Measurements from ENCODE around the gene C20orf96.

C20orf96 gene

DNA sequence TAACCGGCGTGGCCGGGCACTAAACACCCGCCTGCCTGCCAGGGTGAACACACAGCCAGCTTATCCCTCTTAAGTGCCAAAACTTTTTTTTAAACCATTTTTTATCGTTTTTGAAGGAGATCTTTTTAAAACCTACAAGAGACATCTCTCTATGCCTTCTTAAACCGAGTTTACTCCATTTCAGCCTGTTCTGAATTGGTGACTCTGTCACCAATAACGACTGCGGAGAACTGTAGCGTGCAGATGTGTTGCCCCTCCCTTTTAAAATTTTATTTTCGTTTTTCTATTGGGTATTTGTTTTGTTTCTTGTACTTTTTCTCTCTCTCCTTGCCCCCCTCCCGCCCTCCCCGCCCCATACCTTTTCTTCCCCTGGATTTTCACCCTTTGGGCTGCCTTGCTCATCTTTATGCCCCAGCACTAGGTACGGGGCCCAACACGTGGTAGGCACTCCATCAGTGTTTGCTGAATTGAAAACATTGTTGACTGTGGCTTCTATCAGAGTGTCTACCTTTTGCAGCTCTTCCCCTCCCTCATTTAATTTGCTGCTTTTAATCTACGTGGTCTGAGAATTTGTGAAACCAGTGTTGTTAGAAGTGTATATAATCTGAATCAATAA is 8.3 kb upstream of the C20orf96 start:
- Mint-ChIP-seq H3K36me3 (peaks cover 8% of the 10 kb centered on the region), H3K27me3 (no peaks in the 10 kb centered on the region), H3K9me3 (no peaks in the 10 kb centered on the region), H3K27ac (peak overlapping the region; percentile 97), H3K4me1 (peaks cover 39% of the 10 kb centered on the region), H3K4me3 (peak overlapping the region; percentile 91)

DNA sequence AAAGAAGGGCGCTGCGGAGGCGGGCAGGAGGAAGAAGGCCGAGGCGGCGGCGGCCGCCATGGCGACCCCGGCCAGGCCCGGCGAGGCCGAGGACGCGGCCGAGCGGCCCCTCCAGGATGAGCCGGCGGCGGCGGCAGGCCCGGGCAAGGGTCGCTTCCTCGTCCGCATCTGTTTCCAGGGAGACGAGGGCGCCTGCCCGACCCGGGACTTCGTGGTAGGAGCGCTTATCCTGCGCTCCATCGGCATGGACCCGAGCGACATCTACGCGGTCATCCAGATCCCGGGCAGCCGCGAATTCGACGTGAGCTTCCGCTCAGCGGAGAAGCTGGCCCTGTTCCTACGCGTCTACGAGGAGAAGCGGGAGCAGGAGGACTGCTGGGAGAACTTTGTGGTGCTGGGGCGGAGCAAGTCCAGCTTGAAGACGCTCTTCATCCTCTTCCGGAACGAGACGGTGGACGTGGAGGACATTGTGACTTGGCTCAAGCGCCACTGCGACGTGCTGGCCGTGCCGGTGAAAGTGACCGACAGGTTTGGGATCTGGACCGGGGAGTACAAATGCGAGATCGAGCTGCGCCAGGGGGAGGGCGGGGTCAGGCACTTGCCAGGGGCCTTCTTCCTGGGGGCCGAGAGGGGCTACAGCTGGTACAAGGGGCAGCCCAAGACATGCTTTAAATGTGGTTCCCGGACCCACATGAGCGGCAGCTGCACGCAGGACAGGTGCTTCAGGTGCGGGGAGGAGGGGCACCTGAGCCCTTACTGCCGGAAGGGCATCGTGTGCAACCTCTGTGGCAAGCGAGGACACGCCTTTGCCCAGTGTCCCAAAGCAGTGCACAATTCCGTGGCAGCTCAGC is 7.6 kb upstream of the C20orf96 start:
- H3K36me3 Mint-ChIP-seq: peaks cover 8% of the 10 kb centered on the region

DNA sequence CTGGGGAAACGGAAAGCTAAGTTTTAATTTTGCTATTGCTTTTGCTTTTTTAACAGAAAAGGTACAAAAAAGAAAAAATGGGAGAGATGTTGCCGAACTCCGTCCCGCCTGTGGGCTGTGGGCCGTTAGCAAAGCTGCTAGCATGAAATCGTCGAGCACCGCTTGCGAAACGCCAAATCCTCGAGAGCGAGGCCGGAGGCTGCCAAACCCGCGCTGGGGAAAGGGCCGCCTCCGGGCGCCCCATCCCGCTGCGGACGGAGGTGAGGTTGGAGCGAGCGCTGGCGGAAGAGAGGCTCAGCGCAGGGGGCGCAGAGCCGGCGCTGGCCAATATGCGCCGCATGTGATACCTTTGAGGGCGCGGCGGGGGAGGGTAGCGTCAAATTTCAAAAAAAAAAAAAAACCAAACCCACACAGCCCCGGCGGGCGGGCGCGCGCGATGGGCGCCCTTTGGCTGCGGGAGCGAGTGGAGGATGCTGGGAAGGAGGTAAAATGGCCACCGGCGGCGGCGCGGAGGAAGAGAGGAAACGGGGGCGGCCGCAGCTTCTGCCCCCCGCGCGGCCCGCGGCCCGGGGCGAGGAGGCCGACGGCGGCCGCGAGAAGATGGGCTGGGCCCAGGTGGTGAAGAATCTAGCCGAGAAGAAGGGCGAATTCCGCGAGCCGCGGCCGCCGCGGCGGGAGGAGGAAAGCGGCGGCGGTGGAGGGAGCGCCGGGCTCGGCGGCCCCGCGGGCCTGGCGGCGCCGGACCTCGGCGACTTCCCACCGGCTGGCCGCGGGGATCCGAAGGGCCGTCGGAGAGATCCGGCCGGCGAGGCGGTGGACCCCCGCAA is 6.8 kb upstream of the C20orf96 start, which contains the start of gene ZCCHC3:
TSS of gene ZCCHC3 (plus strand) at position 473 of the 827 bp plus-strand sequence. CDS start at position 490, 17 bp downstream.
- Mint-ChIP-seq H3K27ac (peak within 1 kb of the TSS; percentile 100), H3K27me3 (no peaks in the 10 kb centered on the region), H3K4me1 (peaks cover 37% of the 10 kb centered on the region), H3K4me3 (peak within 1 kb of the TSS; percentile 99), H3K9me3 (no peaks in the 10 kb centered on the region), H3K36me3 (peaks cover 8% of the 10 kb centered on the region)

More for the DNA sequence above, 7.6 kb upstream of the C20orf96 start:
- Mint-ChIP-seq H3K27ac (peak overlapping the region; percentile 97), H3K4me3 (peak overlapping the region; percentile 91), H3K4me1 (peaks cover 39% of the 10 kb centered on the region), H3K9me3 (no peaks in the 10 kb centered on the region), H3K27me3 (no peaks in the 10 kb centered on the region)

DNA sequence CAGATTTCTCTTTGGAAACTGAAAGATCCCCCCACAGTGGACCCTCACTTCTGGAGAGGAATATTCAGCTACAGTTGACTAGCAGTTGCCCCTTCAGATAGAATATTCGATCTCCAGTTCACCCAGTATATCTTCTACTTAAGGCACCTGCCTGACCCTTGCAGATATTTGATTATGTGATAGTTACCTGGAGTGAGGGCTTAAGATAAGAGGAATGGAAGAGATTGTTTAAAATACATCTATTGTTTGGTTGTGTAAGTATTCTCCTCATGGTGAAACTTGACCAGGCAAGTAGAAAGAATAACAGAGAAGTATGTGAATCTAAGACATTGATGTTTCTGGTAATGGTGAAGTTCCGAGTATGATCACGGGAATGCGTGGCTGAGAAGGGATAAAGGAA is 5.3 kb upstream of the C20orf96 start:
- Mint-ChIP-seq H3K4me3 (peak overlapping the region; percentile 58), H3K27me3 (no peaks in the 10 kb centered on the region), H3K4me1 (peaks cover 27% of the 10 kb centered on the region), H3K9me3 (no peaks in the 10 kb centered on the region), H3K27ac (peak overlapping the region; percentile 60), H3K36me3 (peaks cover 8% of the 10 kb centered on the region)

DNA sequence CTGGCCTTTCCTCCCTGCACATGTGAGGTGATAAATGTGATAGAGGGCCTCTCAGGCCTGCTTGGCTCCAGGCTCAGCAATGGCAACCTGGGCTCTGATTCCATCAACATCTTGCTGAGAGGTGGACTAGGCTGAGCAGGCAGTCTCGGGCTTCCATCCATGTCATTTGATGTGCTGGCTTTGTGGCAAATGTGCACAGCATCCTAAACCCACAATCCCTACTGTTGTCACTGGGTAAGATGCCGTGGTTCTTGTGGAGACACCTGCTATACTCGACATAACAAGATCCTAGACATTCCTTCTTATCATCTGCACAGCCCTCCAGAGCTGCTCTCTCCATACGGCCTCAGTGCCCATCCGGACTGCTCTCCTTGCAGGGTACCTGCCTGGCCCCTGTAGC is 4.1 kb upstream of the C20orf96 start:
- H3K4me3 Mint-ChIP-seq: no peak overlapping the region
- H3K27ac Mint-ChIP-seq: no peak overlapping the region
- no peaks in the 10 kb centered on the region for H3K9me3 Mint-ChIP-seq
- H3K36me3 Mint-ChIP-seq: peaks cover 6% of the 10 kb centered on the region
- peaks cover 23% of the 10 kb centered on the region for H3K4me1 Mint-ChIP-seq
- H3K27me3 Mint-ChIP-seq: no peaks in the 10 kb centered on the region

DNA sequence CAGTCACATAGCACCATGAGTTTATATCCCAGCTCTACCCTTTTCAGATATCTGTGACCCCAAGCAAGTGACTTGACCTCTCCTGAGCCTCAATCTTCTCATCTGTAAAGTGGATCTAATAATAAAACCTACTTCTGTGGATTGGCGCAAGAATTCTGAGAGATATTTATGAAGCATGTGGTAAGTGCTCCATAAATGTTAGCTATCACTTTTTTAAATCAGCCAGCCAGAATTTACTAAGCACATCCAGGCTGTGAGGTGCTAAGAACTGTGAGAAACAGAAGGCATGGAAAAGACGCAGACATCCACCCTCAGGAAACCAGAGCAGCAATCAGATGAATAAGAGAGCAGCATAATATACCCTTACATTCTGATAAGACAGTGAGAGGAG is 862 bp downstream of the C20orf96 start:
- Mint-ChIP-seq H3K36me3 (no peaks in the 10 kb centered on the region), H3K9me3 (no peaks in the 10 kb centered on the region), H3K27ac (peak overlapping the region; percentile 70), H3K4me1 (peaks cover 5% of the 10 kb centered on the region), H3K27me3 (no peaks in the 10 kb centered on the region), H3K4me3 (no peak overlapping the region)

DNA sequence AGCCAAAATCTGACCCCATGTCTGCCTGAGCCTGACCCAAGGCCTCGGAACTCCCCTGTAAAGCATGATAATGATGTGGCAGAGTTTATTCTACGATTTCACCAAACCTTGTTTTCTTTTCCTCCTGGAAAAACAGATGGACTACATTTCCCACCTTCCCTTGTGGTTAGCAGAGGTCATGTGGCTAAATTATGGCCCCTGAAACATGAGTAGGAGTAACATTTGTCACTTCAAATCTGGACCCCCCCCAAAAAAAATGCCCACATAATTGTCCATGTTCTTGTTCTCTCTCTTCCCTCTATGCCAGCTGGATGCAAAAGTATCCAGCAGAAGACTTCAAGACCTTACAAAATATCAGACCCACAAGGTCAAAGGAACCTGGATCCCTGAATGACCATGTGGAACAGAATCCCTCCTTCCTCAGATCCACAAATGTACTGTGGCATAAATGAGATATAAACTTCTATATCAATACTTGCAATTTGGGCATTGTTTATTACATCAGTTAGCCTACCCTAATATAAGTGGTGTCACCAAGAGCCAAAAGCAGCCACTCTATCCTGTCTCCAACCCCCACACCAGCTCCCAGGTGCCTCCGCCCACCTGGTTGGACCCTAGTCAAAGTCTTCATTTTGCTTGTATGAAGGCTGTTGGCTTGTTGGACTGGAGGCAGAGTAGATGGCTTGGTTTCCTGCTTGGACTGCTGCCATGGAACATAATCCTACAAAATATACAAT is 1.4 kb downstream of the C20orf96 start:
- H3K36me3 Mint-ChIP-seq: no peaks in the 10 kb centered on the region
- H3K4me3 Mint-ChIP-seq: no peak overlapping the region
- no peaks in the 10 kb centered on the region for H3K9me3 Mint-ChIP-seq
- peaks cover 5% of the 10 kb centered on the region for H3K4me1 Mint-ChIP-seq
- H3K27me3 Mint-ChIP-seq: no peaks in the 10 kb centered on the region
- no peak overlapping the region for H3K27ac Mint-ChIP-seq

DNA sequence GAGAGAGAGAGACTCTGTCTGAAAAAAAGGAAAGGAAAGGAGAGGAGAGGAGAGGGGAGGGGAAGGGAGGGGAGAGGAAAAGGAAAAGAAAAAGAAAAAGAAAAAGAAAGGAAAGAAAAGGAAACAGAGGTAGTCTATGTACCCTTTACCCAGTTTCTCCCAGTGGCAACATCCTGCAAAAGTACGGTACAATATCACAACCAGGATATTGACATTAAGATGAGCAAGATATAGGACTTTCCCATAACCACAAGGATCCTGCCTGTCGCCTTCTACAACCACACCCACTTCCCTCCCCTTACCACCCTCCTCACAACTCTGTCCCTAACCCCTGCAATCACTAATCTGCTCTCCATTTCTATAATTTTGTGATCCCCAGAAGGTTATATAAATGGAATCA is 4.0 kb downstream of the C20orf96 start:
- no peaks in the 10 kb centered on the region for H3K36me3 Mint-ChIP-seq
- no peak overlapping the region for H3K4me3 Mint-ChIP-seq
- no peak overlapping the region for H3K27ac Mint-ChIP-seq
- H3K4me1 Mint-ChIP-seq: peaks cover 5% of the 10 kb centered on the region
- no peaks in the 10 kb centered on the region for H3K9me3 Mint-ChIP-seq
- H3K27me3 Mint-ChIP-seq: no peaks in the 10 kb centered on the region

DNA sequence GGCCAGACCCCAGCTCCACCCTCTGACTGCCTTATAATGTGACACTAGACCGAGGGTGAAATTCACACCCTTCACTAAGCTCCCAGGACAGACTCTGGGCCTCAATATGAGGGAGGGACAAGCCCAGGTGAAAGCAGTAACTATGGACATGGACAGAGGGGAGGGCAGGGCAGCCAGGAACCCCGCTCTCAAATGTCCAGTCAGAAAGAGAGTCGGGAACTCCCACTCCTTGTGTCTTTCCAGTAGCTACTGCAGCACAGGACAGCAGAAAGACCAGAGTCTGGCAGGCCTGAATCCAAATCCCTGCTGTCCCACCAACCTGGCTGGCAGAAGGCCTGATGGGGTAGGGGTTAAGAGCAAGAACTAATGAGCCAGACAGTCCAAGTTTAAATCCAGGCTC is 6.4 kb downstream of the C20orf96 start:
- H3K9me3 Mint-ChIP-seq: no peaks in the 10 kb centered on the region
- H3K4me1 Mint-ChIP-seq: no peaks in the 10 kb centered on the region
- no peaks in the 10 kb centered on the region for H3K27me3 Mint-ChIP-seq
- no peak overlapping the region for H3K4me3 Mint-ChIP-seq
- H3K36me3 Mint-ChIP-seq: no peaks in the 10 kb centered on the region
- no peak overlapping the region for H3K27ac Mint-ChIP-seq

DNA sequence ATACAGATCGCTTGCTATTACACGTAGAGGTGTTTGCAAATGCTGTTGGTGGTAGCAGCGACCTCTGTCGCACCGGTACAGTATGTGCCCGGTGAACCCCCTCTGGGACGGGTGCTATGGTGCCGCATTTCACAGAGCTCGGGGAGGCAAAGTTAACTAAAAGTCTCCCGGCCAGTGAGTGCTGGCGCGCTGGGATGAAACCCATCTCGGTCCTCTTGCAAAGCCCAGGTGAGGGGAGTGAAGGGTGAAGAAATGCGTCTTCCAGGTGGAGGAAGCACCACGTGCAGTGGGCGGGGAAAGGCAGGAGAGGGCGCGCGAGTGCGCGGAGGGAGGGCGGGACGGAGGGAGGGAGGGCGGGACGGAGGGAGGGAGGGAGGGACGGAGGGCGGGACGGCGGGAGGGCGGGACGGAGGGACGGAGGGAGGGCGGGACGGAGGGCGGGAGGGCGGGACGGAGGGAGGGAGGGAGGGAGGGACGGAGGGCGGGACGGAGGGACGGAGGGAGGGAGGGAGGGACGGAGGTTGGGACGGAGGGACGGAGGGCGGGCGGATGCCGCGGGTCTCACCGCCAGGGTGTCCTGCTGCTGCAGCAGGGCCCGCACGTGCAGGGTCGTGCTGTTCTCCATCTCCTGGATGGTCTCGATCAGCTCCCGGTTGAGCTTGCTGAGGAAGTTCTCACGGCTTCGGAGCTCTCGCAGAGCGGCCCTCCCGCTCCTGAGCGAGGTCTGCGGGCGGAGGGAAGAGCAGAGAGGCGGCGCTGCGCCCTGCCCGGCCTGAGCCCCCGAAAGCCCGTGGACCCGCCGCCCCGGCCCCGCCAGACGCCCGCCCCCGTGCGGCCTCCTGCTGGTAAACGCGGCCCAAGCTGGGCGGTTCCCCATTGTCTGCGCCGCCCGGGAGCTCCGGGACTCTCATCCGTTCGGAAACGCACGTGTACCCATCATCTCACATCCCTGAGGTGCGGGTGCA is 11.7 kb downstream of the C20orf96 start:
- Mint-ChIP-seq H3K27me3 (no peaks in the 10 kb centered on the region), H3K36me3 (no peaks in the 10 kb centered on the region), H3K4me3 (no peak overlapping the region), H3K9me3 (no peaks in the 10 kb centered on the region), H3K27ac (no peak overlapping the region), H3K4me1 (no peaks in the 10 kb centered on the region)

DNA sequence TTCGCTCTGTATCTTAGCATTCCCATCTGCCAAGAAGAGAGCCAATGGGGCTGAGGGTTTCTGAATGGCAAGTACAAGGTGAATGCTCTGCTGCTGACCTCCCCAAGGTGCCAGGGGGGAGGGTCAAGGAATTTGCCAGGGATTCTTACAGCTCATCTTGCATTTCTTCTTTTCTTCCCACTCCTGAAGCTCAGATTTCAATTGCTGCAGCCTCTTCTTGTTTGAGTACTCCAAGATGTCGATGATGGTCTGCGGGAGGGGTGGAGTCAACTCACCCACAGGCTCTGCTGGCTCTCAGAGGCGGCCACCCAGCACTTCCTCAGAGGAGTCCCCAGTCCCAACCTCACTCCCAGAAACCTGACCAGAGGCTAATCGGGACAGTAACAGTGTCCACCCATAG is 12.4 kb downstream of the C20orf96 start:
- H3K36me3 Mint-ChIP-seq: no peaks in the 10 kb centered on the region
- H3K27me3 Mint-ChIP-seq: no peaks in the 10 kb centered on the region
- H3K4me1 Mint-ChIP-seq: no peaks in the 10 kb centered on the region
- H3K27ac Mint-ChIP-seq: no peak overlapping the region
- no peaks in the 10 kb centered on the region for H3K9me3 Mint-ChIP-seq
- no peak overlapping the region for H3K4me3 Mint-ChIP-seq

DNA sequence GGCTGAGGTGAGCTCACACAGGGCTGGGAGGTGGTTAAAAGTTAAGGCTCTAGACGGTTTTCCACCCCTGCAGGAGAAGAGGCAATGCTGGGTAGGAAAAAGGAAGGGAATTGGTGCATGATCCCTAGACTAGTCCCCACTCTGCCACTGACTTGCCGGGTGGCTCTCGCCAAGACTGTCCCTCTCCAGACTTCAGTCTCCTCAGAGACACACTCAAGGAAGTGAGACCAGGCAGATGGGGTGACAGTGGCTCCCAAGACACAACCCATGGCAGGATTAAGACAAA is 13.1 kb downstream of the C20orf96 start:
- no peak overlapping the region for H3K4me3 Mint-ChIP-seq
- no peaks in the 10 kb centered on the region for H3K9me3 Mint-ChIP-seq
- H3K36me3 Mint-ChIP-seq: no peaks in the 10 kb centered on the region
- H3K27ac Mint-ChIP-seq: no peak overlapping the region
- no peaks in the 10 kb centered on the region for H3K27me3 Mint-ChIP-seq
- H3K4me1 Mint-ChIP-seq: no peaks in the 10 kb centered on the region

DNA sequence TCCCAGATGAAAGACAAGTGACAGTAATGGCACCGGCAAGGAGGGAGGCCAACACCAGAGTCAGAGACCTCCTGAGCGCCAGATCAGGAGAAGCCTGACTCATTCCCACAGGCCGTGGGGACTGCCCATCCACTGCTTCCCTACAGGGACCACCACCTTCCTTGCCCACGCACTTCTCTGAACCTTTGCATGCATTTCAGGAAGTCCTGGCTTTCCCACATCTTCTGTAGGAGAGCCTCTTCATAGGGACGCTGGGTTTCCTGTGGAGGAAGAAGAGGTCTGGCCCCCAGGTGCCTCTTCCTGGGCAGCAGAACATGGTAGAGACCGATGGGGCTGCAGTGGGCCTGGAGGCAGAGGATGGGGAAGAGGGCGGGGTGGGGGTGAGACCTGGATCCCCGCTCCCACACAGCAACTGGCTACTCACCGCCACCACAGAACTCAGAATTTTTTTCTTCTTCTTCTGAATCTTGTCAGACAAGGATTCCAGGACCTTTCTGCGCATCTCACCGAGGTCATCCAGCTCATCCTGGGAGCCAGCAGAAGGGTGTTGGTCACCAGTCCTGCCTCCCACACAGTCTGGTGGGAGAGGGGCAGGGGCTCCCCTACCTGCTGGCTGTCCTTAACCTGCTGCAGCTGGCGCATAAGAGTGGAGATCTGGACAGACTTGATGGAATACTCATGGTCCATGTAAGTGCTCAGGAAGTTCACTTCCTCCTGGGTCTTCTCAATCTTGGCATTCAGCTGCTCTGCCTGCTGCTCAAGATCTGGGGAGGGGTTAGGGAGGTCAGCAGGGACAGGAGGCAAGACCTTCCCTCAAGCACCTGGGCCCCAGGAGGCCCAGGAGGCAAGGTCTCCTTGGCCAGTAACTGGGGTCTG is 13.7 kb downstream of the C20orf96 start:
- Mint-ChIP-seq H3K4me3 (no peak overlapping the region), H3K4me1 (no peaks in the 10 kb centered on the region), H3K27me3 (no peaks in the 10 kb centered on the region), H3K36me3 (no peaks in the 10 kb centered on the region), H3K9me3 (no peaks in the 10 kb centered on the region), H3K27ac (no peak overlapping the region)

DNA sequence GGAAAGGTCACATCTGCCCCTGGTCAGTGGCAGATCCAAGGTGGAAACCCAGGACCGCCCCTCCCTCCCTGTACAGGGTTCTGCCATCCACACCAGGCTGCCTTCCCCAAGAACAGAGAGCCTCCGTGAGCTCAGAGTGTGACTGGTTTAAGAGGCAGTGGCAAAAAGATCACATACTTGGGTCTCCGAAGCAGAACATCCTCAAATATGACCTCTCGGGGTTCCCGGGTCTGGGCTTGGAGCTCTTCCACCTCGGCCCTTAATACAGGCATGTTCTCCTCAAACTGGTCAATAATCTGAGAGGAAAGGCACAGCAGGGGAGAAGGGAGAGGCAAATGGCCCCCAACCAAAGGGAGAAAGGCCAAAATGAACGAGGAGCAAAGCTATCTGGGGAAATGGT is 14.8 kb downstream of the C20orf96 start:
- Mint-ChIP-seq H3K9me3 (no peaks in the 10 kb centered on the region), H3K4me3 (no peak overlapping the region), H3K36me3 (no peaks in the 10 kb centered on the region), H3K27me3 (no peaks in the 10 kb centered on the region), H3K27ac (no peak overlapping the region), H3K4me1 (no peaks in the 10 kb centered on the region)
